HG02840 (cell line): ENCODE data around the gene DYNC1I1.

ENCODE experiments used
- ATAC-seq: cut with Tn5 transposase; IDR thresholded peaks from one replicate; pipeline ENCODE4 v1.9.1; 2021; ENCODE audit warnings: mild to moderate bottlenecking, moderate library complexity, moderate number of reproducible peaks; ENCODE audit not compliant: unreplicated experiment, low FRiP score

Gene DYNC1I1

GRCh38 chr7:96061009-96061408, 288.7 kb downstream of the DYNC1I1 start:
- no peak for ATAC-seq

- ATAC-seq: no peak
Observed at GRCh38 chr7:96061844-96062243, 289.5 kb downstream of the DYNC1I1 start.

GRCh38 chr7:96067321-96067720, 295.0 kb downstream of the DYNC1I1 start:
- no peak for ATAC-seq

GRCh38 chr7:96069401-96069800, 297.0 kb downstream of the DYNC1I1 start:
- ATAC-seq: no peak

- no peak for ATAC-seq
Observed at GRCh38 chr7:96074871-96075270, 302.5 kb downstream of the DYNC1I1 start.

GRCh38 chr7:96075510-96076349, 303.4 kb downstream of the DYNC1I1 start:
- ATAC-seq: peak; percentile 75

GRCh38 chr7:96076350-96076707, 304.0 kb downstream of the DYNC1I1 start:
- no peak for ATAC-seq

GRCh38 chr7:96080027-96080426, 307.7 kb downstream of the DYNC1I1 start:
- ATAC-seq: no peak

GRCh38 chr7:96084881-96085553, 312.7 kb downstream of the DYNC1I1 start:
- no peak for ATAC-seq

GRCh38 chr7:96085953-96086352, 313.6 kb downstream of the DYNC1I1 start:
- ATAC-seq: no peak

GRCh38 chr7:96088579-96088978, 316.2 kb downstream of the DYNC1I1 start:
- no peak for ATAC-seq

- no peak for ATAC-seq
Observed at GRCh38 chr7:96089511-96089910, 317.2 kb downstream of the DYNC1I1 start.

GRCh38 chr7:96090756-96091155, 318.4 kb downstream of the DYNC1I1 start:
- ATAC-seq: no peak

- ATAC-seq: no peak
Observed at GRCh38 chr7:96093435-96093834, 321.1 kb downstream of the DYNC1I1 start.

GRCh38 chr7:96097835-96098234, 325.5 kb downstream of the DYNC1I1 start:
- ATAC-seq: no peak

- ATAC-seq: no peak
Observed at GRCh38 chr7:96100737-96101136, 328.4 kb downstream of the DYNC1I1 start.

- ATAC-seq: no peak
Observed at GRCh38 chr7:96102096-96102811, 329.9 kb downstream of the DYNC1I1 start.

GRCh38 chr7:96104984-96105383, 332.6 kb downstream of the DYNC1I1 start:
- no peak for ATAC-seq

- ATAC-seq: no peak
Observed at GRCh38 chr7:96111405-96111804, 339.1 kb downstream of the DYNC1I1 start.

GRCh38 chr7:96114190-96114589, 341.8 kb downstream of the DYNC1I1 start:
- ATAC-seq: no peak

GRCh38 chr7:96116173-96116572, 343.8 kb downstream of the DYNC1I1 start:
- no peak for ATAC-seq
